ENCODE data around the gene ARRB2. TPM values are rescaled to one million over a fixed set of nuclear protein-coding genes. Genes with fewer than 3 reads are reported as not detected.

Gene ARRB2
- total and polyA plus RNA-seq, 4 donors, result 11.8 to 16.5 (median 13.9) TPM

GRCh38 chr17:4674685-4674998 is 35.8 kb upstream of the ARRB2 start:
- Histone ChIP-seq H3K36me3 (ENCODE audit: control insufficient read depth in 4 of 4, insufficient read depth in 3 of 4, low read depth in 1 of 4, low read length in 3 of 4) (peaks cover 20 to 66% (median 34%) of the 10 kb centered on the region in 4 donors), H3K27ac (ENCODE audit: low read depth in 1 of 2, low read length in 2 of 2) (no peak overlapping the region), H3K4me1 (ENCODE audit: control insufficient read depth in 4 of 4, insufficient read depth in 4 of 4, low read length in 3 of 4) (no peaks in the 10 kb centered on the region), H3K4me3 (ENCODE audit: low read depth in 1 of 3, low read length in 3 of 3) (no peak overlapping the region), H3K9ac (ENCODE audit: low read depth in 1 of 2, low read length in 2 of 2) (no peak overlapping the region), H3K27me3 (ENCODE audit: control insufficient read depth in 4 of 4, insufficient read depth in 4 of 4, low read length in 3 of 4) (no peaks in the 10 kb centered on the region), H3K9me3 (ENCODE audit: control insufficient read depth in 4 of 4, low read length in 3 of 4) (no peaks in the 10 kb centered on the region)
- 94% methylated on average over 8 of the region's 8 CpGs for WGBS
- TF ChIP-seq RAD21 (IDR thresholded peaks at IDR 0.05), result no peak
- no peak for TF ChIP-seq TAF1 (conservative IDR thresholded peaks at IDR 0.05)
- no peak for TF ChIP-seq EGR1 (IDR thresholded peaks at IDR 0.05; ENCODE audit: low read depth in 2 of 2)
- TF ChIP-seq HNF4G (IDR thresholded peaks at IDR 0.05), result no peak
- TF ChIP-seq NR2F2 (IDR thresholded peaks at IDR 0.05), result no peak
- no peak for TF ChIP-seq REST (IDR thresholded peaks at IDR 0.05)
- TF ChIP-seq HNF4A (conservative IDR thresholded peaks at IDR 0.05), result no peak
- TF ChIP-seq ATF3 (IDR thresholded peaks at IDR 0.05), result no peak
- no peak for TF ChIP-seq ZBTB33 (IDR thresholded peaks at IDR 0.05)
- TF ChIP-seq SP1 (IDR thresholded peaks at IDR 0.05), result no peak
- no peak for TF ChIP-seq FOXA1 (IDR thresholded peaks at IDR 0.05)
- TF ChIP-seq GABPA (IDR thresholded peaks at IDR 0.05 in 1 of 2, conservative IDR thresholded peaks at IDR 0.05 in 1 of 2), result no peak
- no peak for TF ChIP-seq RXRA (IDR thresholded peaks at IDR 0.05)
- TF ChIP-seq CTCF (IDR thresholded peaks at IDR 0.05; ENCODE audit: low read depth, low read length, missing input control), result no peak
- no peak for DNase-seq (ENCODE audit: low spot score)

GRCh38 chr17:4675791-4676190 is 34.6 kb upstream of the ARRB2 start:
- Histone ChIP-seq H3K36me3 (ENCODE audit: control insufficient read depth in 4 of 4, insufficient read depth in 3 of 4, low read depth in 1 of 4, low read length in 3 of 4) (peaks cover 22 to 68% (median 37%) of the 10 kb centered on the region in 4 donors), H3K27ac (ENCODE audit: low read depth in 1 of 2, low read length in 2 of 2) (no peak overlapping the region), H3K27me3 (ENCODE audit: control insufficient read depth in 4 of 4, insufficient read depth in 4 of 4, low read length in 3 of 4) (no peaks in the 10 kb centered on the region), H3K4me3 (ENCODE audit: low read depth in 1 of 3, low read length in 3 of 3) (no peak overlapping the region), H3K9me3 (ENCODE audit: control insufficient read depth in 4 of 4, low read length in 3 of 4) (no peaks in the 10 kb centered on the region), H3K9ac (ENCODE audit: low read depth in 1 of 2, low read length in 2 of 2) (no peak overlapping the region), H3K4me1 (ENCODE audit: control insufficient read depth in 4 of 4, insufficient read depth in 4 of 4, low read length in 3 of 4) (no peaks in the 10 kb centered on the region)
- DNase-seq (ENCODE audit: low spot score), result no peak
- no peak for TF ChIP-seq ZBTB33 (IDR thresholded peaks at IDR 0.05)
- TF ChIP-seq CTCF (IDR thresholded peaks at IDR 0.05; ENCODE audit: low read depth, low read length, missing input control), result no peak
- TF ChIP-seq SP1 (IDR thresholded peaks at IDR 0.05), result no peak
- WGBS, result 92% methylated on average over 10 of the region's 10 CpGs
